GM18909 (cell line): ENCODE measurements around the gene ZNF438.
"Not testable (repeated sequence)": the region's sequence is repeated elsewhere in the genome, so short reads cannot be mapped to it uniquely, and the experiment has no call there.

Experiments
- ATAC-seq: cut with Tn5 transposase; IDR thresholded peaks from one replicate; pipeline ENCODE4 v1.9.1; 2021; ENCODE audit warnings: mild to moderate bottlenecking; ENCODE audit not compliant: unreplicated experiment, poor library complexity

The ZNF438 gene

GRCh38 chr10:31055573-31056251 is 24.0 kb upstream of the ZNF438 start:
- no peak for ATAC-seq

DNA sequence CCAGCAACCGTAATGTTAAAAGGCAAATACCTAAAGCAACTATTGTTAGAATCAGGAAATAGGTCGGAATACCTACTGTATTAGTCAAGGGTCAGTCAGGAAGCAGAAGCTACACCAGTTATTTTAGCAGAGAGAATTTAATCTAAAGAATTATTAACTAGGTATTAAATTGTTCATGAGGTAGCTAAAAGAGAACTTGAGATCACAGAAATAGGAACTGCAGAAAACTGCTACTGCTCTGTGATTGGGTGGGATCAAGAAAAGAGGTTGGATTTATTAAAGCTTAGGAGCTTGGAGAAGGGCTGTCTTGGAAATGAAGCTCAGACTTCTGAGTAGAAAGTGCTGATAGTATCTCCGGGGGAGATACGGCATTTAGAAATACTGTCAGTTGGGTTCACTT is 20.0 kb upstream of the ZNF438 start:
- no peak for ATAC-seq

- no peak for ATAC-seq
These were observed 11.0 kb upstream of the ZNF438 start for GRCh38 chr10:31042670-31043069.

GRCh38 chr10:31041011-31041410 is 9.3 kb upstream of the ZNF438 start:
- no peak for ATAC-seq

DNA sequence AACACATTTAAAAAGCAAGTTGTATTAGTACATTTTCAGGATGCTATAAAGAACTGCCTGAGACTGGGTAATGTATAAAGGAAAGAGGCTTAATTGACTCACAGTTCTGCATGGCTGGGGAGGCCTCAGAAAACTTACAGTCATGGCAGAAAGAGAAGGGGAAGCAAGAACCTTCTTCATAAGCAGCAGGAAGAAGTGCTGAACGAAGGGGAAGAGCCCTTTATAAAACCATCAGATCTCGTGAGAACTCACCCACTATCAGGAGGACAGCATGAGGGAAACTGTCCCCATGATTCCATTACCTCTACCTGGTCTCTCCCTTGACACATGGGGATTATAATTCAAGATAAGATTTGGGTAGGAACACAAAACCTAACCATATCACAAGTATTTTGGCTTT is 7.3 kb upstream of the ZNF438 start:
- ATAC-seq = not testable (repeated sequence)

DNA sequence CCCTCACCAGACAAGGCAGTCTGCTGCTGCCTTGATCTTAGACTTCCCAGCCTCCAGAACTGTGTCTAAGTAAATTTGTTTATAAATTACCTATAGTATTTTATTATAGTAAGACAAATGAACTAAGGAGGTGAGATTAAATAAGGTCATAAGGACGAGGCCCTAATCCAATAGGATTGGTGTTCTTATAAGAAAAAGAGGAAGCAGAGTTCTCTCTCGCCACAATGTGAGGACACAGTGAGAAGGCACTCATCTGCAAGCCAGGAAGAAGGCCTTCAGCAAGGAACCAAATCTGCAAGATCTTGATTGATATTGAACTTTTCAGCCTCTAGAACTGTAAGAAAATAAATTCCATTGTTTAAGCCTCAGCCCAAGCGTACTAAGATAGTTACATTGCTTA is 6.1 kb upstream of the ZNF438 start:
- no peak for ATAC-seq

DNA sequence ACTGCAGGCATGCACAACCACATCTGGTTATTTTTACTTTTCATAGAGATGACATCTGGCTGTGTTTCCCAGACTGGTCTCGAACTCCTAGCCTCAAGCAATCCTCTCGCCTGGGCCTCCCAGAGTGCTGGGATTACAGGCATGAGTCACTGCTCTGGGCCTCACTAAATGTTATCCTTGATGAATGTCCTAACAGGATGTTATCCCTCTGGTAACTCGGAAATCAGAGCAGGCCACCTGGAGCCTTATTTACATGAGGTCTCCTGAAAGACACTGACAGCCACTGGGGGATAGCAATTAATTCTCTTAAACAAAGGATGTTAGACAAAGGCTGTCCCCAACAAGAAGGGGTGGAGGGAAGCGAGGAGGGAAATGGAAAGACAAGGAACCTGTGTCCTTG is 4.5 kb upstream of the ZNF438 start:
- no peak for ATAC-seq

DNA sequence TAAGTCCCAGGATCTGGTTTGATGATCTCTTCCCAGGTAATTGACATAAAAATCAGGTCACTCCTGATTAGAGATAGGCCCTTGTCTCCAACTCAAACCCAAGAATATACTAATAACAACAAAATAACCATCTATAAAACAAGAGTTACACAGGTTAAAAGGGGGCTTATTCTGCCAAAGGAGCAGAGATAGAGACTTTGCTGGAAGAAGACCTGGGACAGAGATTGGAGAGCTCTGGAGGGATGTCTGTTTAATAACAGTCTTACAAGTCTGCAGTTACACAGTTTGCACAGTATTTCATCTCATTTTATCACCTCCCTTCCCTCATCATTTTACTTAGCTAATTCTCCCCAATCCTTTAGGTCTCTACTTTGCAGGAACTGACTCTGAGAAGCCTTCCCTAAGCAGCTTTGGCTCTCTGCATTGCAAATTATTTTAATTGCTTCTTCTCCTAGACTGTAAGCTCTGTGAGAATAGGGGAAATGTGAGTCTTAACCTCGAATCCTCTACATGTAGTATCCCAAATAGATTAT is 3.7 kb upstream of the ZNF438 start:
- ATAC-seq = no peak

DNA sequence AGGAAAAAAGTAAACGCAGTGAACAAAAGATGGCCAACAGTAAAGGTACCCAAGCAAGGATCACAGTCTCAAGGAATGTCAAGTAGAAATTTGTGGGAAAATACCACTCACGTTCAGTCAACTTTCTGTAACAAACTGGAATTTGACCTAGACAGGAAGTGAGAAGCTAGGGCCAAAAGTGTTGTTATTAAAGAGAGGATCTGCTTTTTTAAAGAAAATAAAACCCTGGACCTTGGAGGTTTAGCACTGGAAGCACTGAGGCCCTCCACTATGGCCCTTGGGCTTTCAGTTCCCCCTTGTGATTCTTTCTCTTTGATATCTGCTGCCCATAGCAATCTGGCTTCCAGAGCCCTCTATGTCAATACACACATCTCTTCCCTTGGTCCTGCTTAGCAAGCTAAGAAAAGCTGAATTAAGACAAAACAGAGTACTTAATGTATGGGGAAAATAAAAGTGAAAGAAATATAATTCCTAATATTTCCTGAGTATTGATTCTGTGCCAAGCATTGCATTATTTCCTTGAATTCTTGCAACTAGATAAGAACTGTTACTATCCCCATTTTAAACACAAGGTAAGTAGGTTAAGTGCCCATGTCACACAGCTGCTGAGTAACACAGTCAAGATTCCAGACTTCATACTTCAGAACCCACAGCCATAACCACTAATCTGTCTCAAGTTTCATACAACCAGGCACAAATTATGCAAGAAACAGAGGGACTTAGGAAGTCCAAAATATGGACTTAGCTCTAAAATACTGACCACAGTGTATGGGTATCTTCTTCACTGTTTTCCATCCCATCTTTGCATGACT is 2.6 kb upstream of the ZNF438 start:
- no peak for ATAC-seq

DNA sequence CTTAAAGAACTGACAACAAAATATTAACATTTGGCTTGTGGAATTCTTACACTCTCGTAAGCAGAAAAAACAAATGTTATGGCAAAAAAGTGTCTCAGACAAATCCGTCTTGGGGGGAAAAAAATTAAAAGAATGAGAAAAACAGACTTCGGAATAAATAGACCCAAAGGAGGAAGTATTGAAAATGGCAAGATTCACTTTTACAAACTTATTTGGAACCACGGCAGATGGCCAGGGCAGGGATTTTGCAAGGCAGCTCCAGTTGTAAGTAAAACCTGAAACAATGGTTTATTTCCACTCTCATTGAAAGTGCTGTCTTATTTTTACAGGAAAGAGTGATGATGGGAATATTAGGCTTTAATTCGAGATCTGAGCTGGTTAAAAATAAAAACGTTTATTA is 1.5 kb upstream of the ZNF438 start:
- no peak for ATAC-seq

DNA sequence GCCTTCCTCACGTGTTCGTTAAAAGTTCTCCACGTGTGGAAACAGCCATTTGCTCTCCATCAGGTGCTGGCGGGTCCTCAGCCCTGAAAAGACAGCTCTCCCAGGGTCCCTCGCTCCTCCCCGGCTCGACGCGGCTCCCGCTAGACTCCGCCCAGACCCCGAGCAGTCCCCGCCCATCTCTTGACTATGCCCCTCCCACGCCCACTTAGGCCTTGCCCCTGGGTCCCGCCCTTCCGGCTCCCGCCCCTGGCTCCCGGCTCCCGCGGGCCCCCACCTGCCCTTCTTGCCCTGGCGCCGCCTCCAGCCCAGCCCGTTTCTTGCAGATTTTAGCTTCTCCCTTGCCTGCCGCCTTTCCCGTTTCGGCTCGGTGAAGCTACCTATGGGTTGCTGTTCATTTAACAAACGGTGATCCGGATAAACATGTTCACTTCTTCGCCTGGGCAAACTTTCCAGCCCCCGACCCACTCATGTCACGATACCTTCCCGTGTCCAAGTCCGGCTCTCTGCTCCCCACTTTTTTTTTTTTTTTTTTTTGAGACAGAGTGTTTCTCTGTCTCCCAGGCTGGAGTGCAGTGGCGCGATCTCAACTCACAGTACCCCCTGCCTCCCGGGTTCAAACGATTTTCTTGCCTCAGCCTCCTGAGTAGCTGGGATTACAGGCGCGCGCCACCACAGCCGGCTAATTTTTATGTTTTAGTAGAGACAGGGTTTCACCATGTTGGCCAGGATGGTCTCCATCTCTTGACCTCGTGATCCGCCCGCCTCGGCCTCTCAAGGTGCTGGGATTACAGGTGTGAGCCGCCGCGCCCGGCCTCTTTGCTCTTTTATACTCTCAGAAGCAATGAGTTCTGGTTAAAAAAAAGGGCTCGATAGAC is 830 bp upstream of the ZNF438 start:
- peak; percentile 82 for ATAC-seq

DNA sequence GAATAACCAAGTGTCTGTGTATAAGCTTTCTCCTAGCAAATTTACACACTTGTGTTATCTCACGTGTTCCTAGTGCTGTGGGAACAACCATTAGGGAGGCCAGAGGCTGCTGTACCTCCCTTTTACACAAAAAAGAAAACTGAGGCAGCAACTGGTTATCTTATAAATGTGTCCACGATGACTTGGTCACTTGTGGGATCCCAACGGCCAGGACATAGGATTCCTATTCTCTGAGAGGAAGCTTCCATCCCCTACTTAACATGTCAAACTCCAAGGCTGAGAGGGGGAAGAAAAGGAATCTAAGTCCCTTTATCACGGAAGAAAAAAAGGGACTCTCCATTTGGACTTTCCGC is 484 bp downstream of the ZNF438 start:
- no peak for ATAC-seq

- ATAC-seq = no peak
These were observed 865 bp downstream of the ZNF438 start for GRCh38 chr10:31030800-31031199.

DNA sequence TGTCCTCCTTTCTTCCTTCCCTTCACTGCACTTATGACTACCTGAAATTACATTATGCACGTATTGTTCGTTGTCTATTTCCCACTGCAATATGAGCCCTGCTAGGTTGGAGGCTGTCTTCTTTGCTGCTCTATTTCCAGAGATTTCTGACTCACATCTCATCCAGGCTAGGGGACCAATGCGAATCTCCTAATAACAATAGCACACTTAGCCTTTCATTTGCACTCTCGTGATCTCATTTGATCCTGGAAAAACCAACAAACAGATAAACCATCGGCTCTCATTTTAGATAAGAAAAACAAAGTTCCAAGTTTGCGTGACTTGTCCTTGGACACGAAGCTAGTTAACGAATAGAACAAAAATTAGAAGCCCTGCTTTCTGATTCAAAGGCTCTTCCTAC is 1.4 kb downstream of the ZNF438 start:
- ATAC-seq = no peak

- ATAC-seq = no peak
These were observed 3.6 kb downstream of the ZNF438 start for GRCh38 chr10:31028081-31028480.

DNA sequence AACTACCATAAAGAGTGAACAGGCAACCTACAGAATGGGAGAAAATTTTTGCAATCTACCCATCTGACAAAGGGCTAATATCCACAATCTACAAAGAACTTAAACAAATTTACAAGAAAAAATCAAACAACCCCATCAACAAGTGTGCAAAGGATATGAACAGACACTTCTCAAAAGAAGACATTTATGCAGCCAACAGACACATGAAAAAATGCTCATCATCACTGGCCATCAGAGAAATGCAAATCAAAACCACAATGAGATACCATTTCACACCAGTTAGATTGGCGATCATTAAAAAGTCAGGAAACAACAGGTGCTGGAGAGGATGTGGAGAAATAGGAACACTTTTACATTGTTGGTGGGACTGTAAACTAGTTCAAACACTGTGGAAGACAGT is 5.4 kb downstream of the ZNF438 start:
- not testable (repeated sequence) for ATAC-seq

DNA sequence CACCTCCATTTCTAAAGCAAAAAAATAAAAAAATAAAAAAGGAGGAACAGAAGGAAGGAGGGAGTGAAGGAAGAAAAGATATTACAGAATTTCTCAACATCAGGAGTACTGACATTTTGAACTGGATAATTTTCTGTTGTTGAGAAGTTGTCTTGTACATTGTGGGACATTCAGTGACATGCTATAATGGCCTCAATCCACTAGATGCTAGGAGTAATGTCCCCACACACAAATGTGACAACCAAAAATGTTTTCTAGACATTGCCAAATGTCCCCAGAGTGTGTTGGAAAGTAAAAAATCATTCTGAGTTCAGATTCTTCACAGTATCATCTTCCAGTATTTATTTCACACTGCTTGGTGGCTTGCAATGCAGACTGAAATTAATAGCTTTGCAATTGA is 6.5 kb downstream of the ZNF438 start:
- ATAC-seq = no peak

GRCh38 chr10:31023558-31023957 is 8.1 kb downstream of the ZNF438 start:
- ATAC-seq = no peak

- ATAC-seq = no peak
These were observed 11.5 kb downstream of the ZNF438 start for GRCh38 chr10:31020209-31020608.

GRCh38 chr10:31018962-31019361 is 12.7 kb downstream of the ZNF438 start:
- ATAC-seq = no peak

DNA sequence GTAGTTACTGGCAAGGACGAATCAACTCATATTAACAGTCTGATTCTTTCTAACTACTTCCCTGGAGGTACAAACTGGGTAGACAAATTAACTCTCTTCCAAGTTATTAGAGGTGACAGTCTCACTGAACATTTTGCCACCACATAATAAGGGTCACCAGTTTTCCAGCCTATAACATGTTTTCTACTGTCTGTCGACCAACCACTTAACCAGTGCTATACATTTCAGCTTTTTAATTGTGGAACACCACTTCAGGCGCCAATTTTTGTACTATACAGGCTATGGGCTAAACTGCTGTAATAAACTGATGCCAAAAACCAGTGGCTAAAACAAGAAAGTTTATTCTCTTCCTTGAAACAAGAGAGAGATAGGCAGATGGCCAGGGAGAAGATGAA is 13.3 kb downstream of the ZNF438 start:
- ATAC-seq = no peak
